NAMALWA (cell line): ENCODE results near the gene LEAP2.

ENCODE experiments used
- DNase-seq: peaks from one replicate; pipeline ENCODE4 v3.0.0-alpha.2; 2015; ENCODE audit warnings: low spot score

Gene LEAP2

DNA sequence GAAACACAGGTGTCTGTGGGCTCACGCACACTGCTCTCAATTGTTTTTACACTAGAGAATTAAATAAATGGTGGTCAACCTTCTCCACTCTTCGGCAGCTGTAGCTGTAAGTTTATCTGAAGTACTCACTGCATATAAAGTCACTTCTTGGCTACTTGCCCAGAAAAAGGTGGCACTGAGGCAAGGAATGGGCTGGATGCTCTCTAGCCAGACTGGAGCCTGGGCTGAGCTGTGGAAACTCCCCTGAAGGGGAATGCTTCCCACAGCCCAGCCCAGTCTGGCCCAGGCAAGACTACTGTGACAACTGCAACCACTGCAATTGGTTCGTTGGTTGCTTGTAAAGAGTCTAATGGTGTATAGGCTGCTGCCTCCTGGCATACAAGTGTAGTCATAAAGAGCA, 4.5 kb downstream of the LEAP2 start:
- no peak for DNase-seq

DNA sequence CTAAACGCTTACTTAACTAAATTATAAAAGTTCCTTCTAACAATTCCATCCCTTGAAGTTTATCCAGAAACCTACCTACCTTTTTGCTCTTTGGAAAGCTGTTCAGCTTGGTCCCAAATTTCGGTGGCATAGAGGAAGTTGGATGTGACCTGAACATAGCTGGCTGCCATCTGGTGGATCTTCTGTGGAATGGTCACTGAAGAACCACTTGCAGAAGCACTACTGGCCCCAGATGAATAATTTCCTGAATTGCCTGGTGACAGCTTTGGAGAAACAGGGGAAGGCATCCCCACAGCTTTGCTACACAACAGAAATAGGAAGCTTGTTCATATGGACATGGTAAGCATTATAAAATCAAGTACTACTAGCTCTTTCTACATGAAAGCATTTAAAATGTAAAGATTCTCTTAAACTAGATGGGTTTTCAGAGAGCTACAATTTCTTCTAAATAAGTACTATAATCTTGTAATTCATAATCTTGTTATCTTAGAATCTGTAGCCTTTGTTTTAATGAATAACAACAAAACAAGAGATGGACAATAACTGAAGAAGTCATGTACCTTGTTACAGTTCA, 9.9 kb downstream of the LEAP2 start:
- peak; percentile 69 for DNase-seq

DNA sequence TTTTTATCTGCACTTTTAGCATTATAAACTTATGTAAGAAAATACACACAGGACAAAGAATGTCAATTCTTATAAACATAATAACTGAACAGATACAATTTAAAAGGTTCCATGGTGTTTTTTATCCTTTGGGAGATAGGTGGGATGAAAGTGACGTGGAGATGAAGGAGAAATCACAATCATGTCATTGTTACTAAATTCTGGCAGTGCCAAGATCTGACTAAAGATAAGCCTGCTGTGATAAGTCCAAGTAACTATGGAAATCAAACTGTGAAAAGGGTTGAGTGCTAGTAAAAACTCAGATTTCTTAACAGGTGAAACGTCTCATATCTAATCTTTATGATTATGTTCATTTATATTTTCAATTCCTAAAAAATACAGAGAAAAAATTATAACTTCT, 11.1 kb downstream of the LEAP2 start:
- DNase-seq, result no peak

DNA sequence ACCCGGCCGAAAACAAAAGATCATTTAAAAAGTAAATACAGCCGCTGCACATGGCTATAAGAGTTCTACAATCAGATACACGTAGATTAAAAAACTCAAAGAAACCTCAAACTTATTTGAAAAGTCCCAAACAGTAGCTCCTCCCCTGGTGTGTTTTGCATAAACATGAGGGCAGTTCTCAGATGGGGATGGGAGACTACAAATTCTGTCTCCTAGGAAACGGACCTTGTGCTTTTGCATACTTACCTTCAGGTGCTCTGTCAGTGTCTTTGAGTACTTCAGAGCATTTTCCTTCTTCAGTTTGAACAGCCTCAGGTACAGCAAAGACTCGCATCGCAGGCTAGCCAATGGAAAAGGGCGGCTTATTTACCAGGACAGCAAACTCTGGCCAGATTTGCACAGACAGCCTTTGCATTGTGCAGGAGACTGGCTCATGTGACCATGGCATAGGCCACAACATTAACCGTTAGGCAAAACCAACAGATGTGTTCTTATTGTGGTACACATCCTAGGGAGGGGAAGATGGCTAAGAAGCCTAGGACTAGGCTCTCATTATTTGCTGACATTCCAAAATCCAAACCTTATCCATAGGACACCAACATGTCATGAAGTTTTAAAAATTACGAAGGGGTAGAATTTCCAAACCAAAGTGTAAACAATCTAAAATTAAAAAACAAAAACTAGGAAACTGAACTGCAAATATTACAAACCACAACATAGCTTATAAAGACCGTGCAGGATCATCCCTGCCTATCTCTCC, 12.8 kb downstream of the LEAP2 start:
- peak; percentile 73 for DNase-seq

DNA sequence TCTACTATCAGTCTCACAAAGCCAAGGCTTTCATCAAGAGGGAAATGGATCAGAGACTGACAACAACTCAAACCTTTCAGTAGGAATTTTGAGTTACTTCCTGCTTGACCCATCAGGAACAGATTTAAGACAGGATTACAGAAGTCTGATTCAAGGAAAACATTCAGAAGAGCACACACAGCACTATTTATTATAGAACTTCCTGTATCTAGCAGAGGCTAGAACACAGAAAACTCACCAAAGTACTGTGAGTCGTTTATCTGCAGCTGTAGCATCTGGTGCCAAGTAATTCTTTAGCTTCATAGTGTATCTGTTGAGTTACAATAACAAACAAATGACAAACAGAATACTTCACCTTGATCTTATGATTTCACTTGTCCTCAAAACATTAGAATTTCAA, 13.8 kb downstream of the LEAP2 start:
- DNase-seq, result peak; percentile 23

DNA sequence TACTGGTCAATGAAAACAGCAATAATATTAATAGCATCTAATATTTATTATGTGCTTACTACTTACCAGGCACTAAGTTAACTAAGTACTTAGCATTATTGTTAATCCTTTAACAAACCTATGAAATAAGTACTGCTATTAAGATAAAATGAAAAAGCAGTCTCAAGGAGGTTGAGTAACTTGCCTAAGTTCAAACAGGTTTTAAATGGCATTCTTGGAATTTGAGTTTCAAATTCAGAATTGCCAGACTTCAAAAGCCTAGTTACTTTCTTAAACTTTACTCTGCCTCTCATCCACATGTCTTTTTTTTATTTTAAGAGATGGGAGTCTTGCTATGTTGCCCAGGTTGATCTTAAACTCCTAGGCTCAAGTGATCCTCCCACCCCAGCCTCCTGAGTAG, 16.0 kb downstream of the LEAP2 start:
- DNase-seq, result no peak

DNA sequence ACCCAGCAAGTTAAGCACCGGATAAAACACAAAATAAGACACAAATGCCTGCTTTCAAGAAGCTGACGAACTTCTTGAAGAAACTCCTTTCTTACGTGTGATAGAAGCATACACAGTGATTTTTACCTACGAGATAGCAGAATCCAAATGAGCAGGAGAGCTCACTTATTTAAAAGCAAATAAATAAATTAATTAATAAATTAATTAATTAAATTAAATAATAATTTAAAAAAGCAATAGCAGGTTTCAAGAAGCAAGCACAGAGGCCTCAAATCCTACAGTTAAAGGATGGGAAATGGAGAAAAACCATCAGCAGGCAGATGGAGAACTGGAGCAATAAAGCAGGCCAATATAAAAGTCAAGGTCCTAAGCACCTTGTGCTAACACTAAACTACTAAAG, 17.3 kb downstream of the LEAP2 start:
- DNase-seq, result no peak

DNA sequence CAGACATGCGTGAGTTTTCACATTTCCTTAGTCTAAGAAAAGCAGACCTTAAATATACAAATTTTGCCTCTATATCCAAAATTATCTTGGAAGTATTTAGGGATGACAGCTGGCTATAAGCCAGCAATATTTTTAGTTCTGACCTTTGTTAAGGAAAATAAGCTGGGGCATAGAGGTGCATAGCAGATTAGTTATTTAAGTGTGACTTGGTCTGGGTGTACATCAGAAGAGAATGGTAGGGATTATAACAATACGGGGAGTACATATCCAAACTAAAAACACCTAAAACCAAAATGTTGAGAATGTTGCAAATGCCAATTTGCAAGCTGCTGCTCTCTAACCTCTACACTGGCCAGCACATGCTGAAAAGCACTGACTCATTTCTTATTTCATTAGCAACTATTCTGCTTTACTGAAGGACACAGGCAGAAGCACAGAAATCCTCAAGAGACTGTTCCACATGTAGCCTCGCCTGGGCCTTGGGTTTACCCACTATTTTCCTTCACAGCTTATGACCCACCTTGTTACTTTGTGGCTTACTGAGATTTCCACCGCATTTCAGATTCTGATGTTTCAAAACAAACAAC, 22.3 kb downstream of the LEAP2 start:
- DNase-seq, result no peak

DNA sequence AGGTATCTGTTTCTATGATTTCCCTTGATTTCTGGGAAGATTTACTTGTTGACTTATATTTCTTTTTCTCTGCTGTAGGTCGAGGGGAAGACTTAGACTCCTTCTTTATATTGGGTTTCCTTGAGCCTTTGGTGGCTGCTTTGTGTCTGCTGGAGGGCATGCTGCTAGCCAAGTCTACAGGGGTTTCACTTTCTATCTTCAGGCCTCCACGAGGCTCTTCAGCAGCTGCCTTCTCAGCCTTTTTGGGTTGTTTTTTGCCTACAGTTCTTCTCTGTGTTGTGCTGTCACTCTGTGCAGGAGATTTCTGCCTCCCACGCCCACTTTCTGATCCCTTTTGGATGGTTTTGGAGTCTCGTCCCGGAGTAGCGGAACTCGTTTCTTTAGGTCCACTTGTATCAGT, 23.2 kb downstream of the LEAP2 start:
- no peak for DNase-seq

DNA sequence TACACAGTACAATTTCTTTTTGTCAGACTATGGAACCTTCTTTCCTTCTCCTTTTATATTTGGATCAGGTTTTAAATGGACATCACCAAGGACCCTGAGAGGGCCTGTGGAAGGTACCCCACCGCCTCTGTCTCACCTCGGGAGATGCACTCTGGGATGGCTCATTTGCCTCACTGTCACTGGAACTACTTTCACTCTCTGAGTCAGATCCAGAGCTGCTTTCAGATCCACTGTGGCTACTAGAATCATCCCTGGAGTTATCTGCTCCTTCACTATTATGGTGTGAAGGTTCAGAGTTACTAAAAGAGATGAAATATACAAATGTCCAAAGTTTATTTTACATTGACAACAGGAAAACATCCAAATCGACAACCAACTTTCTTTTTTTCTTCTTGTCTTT, 24.6 kb downstream of the LEAP2 start:
- DNase-seq, result no peak

DNA sequence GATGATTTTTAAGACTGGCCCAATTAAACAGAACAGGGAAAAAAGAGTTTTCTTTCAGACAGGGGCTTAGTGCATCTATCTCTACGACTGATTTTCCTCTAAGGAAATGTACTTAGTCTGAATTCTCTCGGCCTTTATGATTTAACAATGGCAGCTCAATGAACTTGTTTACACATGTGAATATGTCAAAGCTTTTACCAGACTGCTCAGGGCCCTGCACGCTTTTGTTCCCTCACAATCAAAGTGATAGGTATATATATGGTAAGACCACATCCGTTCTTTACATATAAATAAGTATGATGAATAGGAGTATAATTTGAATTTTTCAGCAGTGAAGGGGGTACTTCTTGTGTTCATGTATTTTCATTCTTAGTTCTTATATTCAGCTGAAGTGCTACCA, 27.6 kb downstream of the LEAP2 start:
- no peak for DNase-seq

DNA sequence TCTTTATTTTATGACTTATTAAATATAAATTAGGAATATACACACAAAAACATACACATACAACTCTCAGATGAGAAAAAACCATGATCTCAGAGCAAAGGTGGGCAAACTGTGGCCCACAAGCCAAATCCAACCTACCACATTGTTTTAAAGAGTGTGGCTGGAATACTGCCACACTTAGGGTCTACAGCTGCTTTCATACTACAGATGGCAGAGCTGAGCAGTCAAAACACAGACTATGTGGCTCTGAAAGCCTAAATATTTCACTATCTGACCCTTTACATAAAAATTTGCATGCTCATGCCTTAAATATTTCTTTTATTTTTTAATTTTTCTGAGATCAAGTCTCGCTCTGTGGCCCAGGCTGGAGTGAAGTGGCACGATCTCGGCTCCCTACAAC, 28.3 kb downstream of the LEAP2 start:
- no peak for DNase-seq

DNA sequence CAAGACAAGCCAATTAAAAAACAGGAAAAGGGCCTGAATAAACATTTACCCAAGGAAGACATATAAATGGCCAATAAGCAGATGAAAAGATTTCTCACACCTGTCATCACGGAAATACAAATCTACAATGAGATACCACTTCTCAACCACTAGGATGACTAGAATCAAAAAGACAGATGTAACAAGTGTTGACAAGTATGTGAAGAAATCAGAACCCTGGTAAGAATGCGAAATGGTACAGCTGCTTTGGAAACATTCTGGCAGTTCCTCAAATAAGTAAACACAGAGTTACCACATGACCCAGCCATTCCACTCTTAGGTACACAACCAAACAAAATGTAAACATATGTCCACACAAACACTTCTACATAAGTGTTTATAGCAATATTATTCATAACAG, 32.5 kb downstream of the LEAP2 start:
- DNase-seq, result peak; percentile 50

DNA sequence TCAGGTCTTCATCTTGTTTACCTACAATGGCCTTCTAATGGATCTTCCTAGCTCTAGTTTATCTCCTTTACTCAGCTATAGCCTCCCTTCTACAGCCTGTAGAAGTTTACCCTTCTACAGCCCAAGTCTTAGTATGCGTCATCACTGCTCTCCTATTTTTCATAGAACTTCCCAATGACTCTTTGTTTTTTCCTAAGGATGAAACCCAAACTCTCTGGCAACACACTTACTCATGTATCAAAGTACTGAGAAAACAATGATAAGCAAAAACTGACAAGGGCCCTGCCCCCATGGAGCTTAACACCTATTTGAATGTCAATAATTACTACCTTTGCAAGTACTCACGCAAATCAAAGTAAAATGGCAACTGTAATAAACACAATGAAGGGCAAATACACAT, 33.7 kb downstream of the LEAP2 start:
- DNase-seq, result no peak

DNA sequence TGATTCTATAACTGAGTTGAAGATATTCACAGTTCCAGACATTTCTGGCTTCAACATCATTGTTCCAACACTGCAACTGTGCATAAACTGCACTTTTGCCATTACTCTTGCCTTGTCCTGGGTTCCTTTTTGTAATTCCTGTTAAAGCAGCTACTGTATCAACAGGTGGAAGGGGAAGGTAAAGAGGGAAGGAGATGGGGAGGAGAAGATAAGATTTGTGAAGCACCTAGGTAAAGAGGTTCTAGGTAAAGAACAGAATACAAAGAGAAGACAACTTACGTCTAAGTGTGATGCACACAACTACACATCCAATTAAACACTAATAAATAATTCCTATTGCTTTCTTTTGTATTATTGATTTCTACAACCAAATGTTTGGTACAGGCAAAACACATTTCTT, 36.2 kb downstream of the LEAP2 start:
- DNase-seq, result no peak

DNA sequence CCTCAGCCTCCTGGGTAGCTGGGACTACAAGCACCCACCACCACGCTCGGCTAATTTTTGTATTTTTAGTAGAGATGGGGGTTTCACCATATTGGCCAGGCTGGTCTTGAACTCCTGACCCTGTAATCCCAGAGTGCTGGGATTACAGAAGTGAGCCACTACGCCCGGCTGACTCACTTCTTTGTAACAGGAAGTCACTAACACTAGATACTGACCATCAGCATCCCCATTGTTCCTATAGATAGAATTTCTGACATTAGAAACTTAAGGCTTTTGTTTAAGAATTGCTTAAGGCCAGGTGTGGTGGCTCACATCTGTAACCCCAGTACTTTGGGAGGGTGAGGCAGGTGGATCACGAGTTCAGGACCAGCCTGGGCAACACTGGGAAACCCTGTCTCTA, 42.2 kb downstream of the LEAP2 start:
- no peak for DNase-seq

DNA sequence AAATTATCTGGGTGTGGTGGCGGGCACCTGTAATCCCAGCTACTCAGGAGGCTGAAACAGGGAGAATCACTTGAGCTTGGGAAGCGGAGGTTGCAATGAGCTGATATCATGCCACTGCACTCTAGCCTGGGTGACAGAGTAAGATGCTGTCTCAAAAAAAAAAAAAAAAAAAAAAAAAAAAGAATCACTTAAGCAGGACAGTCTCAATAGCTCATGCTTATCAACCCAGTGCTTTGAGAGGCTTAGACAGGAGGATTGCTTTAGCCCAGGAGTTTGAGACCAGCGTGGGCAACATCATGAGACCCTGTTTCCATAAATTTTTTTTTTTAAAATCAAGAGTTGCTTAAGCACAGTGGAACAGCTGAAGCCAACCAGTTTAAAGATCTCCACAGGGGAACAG, 42.6 kb downstream of the LEAP2 start:
- DNase-seq, result no peak
